ENCODE data around the gene B9D1. TPM values are rescaled to one million over a fixed set of nuclear protein-coding genes. Genes with fewer than 3 reads are reported as not detected.
A peak's percentile ranks its signal among the peaks of the same experiment; 100 is the strongest.

Gene B9D1
- total RNA-seq, 2 donors from 2014 or later: 37.7 to 42.8 TPM

- 20 to 22% methylated on average over 4 to 18 of the region's 22 CpGs for WGBS, 2 experiments (ENCODE audit: insufficient coverage in 1 of 2, insufficient read length in 1 of 2)
- Histone ChIP-seq H3K4me3 (ENCODE audit: low read length) (no peak within 1 kb of the TSS), H3K9ac (ENCODE audit: extremely low read depth, low read length, poor library complexity, severe bottlenecking) (peak within 1 kb of the TSS; percentile 11), H3K36me3 (ENCODE audit: control insufficient read depth, insufficient read depth, low read length) (peaks cover 33% of the 10 kb centered on the region), H3K9me3 (ENCODE audit: control insufficient read depth, low read length) (no peaks in the 10 kb centered on the region), H3K27me3 (ENCODE audit: control insufficient read depth, insufficient read depth, low read length, poor library complexity, severe bottlenecking) (no peaks in the 10 kb centered on the region), H3K27ac (ENCODE audit: low read depth, low read length) (peak within 1 kb of the TSS; percentile 92), H3K4me1 (ENCODE audit: control insufficient read depth, insufficient read depth, low read length) (peaks cover 7% of the 10 kb centered on the region)
- H3K27me3 Mint-ChIP-seq (ENCODE audit: insufficient read depth): peaks cover under 1% of the 10 kb centered on the region
- peaks cover 46% of the 10 kb centered on the region for H3K4me1 Mint-ChIP-seq
- peak within 1 kb of the TSS; percentile 32 for H3K4me3 Mint-ChIP-seq
- H3K27ac Mint-ChIP-seq: peak within 1 kb of the TSS; percentile 86
- peaks cover 28% of the 10 kb centered on the region for H3K36me3 Mint-ChIP-seq (ENCODE audit: low read depth)
- DNase-seq: peak; percentile 89
- no peak for TF ChIP-seq CTCF (conservative IDR thresholded peaks at IDR 0.05)
- H3K9me3 Mint-ChIP-seq: no peaks in the 10 kb centered on the region
These were observed 24.7 kb upstream of the B9D1 start, which contains the start of gene MFAP4 for GRCh38 chr17:19386974-19387920. Gene MFAP4 (minus strand): TSS chr17:19387190. CDS start chr17:19387155, 35 bp downstream.

GRCh38 chr17:19386051-19386929 lies 23.8 kb upstream of the B9D1 start:
- Histone ChIP-seq H3K4me1 (ENCODE audit: control insufficient read depth, insufficient read depth, low read length) (peaks cover 7% of the 10 kb centered on the region), H3K27me3 (ENCODE audit: control insufficient read depth, insufficient read depth, low read length, poor library complexity, severe bottlenecking) (no peaks in the 10 kb centered on the region), H3K4me3 (ENCODE audit: low read length) (no peak overlapping the region), H3K9me3 (ENCODE audit: control insufficient read depth, low read length) (no peaks in the 10 kb centered on the region), H3K27ac (ENCODE audit: low read depth, low read length) (peak overlapping the region; percentile 51), H3K9ac (ENCODE audit: extremely low read depth, low read length, poor library complexity, severe bottlenecking) (no peak overlapping the region), H3K36me3 (ENCODE audit: control insufficient read depth, insufficient read depth, low read length) (peaks cover 42% of the 10 kb centered on the region)
- peaks cover 38% of the 10 kb centered on the region for H3K4me1 Mint-ChIP-seq
- TF ChIP-seq CTCF (conservative IDR thresholded peaks at IDR 0.05): no peak
- peak overlapping the region; percentile 32 for H3K4me3 Mint-ChIP-seq
- peak overlapping the region; percentile 86 for H3K27ac Mint-ChIP-seq
- H3K27me3 Mint-ChIP-seq (ENCODE audit: insufficient read depth): no peaks in the 10 kb centered on the region
- peaks cover 31% of the 10 kb centered on the region for H3K36me3 Mint-ChIP-seq (ENCODE audit: low read depth)
- no peaks in the 10 kb centered on the region for H3K9me3 Mint-ChIP-seq
- peak; percentile 79 for DNase-seq
- WGBS, 2 experiments (ENCODE audit: insufficient coverage in 1 of 2, insufficient read length in 1 of 2): 73 to 87% methylated on average over 11 to 20 of the region's 20 CpGs

GRCh38 chr17:19385521-19385983 lies 23.0 kb upstream of the B9D1 start:
- Mint-ChIP-seq H3K36me3 (ENCODE audit: low read depth) (peaks cover 38% of the 10 kb centered on the region), H3K27me3 (ENCODE audit: insufficient read depth) (no peaks in the 10 kb centered on the region), H3K9me3 (no peaks in the 10 kb centered on the region), H3K4me3 (no peak overlapping the region), H3K4me1 (peaks cover 34% of the 10 kb centered on the region), H3K27ac (peak overlapping the region; percentile 20)
- peaks cover 10% of the 10 kb centered on the region for H3K4me1 ChIP-seq (ENCODE audit: control insufficient read depth, insufficient read depth, low read length)
- 91 to 100% methylated on average over 4 to 9 of the region's 9 CpGs for WGBS, 2 experiments (ENCODE audit: insufficient coverage in 1 of 2, insufficient read length in 1 of 2)
- no peaks in the 10 kb centered on the region for H3K9me3 ChIP-seq (ENCODE audit: control insufficient read depth, low read length)
- no peak overlapping the region for H3K27ac ChIP-seq (ENCODE audit: low read depth, low read length)
- no peak for TF ChIP-seq CTCF (conservative IDR thresholded peaks at IDR 0.05)
- DNase-seq: no peak
- H3K4me3 ChIP-seq (ENCODE audit: low read length): no peak overlapping the region
- no peaks in the 10 kb centered on the region for H3K27me3 ChIP-seq (ENCODE audit: control insufficient read depth, insufficient read depth, low read length, poor library complexity, severe bottlenecking)
- H3K36me3 ChIP-seq (ENCODE audit: control insufficient read depth, insufficient read depth, low read length): peaks cover 50% of the 10 kb centered on the region
- H3K9ac ChIP-seq (ENCODE audit: extremely low read depth, low read length, poor library complexity, severe bottlenecking): no peak overlapping the region
